H7 (cell line): ENCODE data around the gene CCDC112. TPM values are rescaled to one million over a fixed set of nuclear protein-coding genes. Genes with fewer than 3 reads are reported as not detected.
"Not testable (repeated sequence)": the region's sequence is repeated elsewhere in the genome, so short reads cannot be mapped to it uniquely, and the experiment has no call there.

ENCODE experiments used
- DNase-seq: peaks from one replicate; pipeline ENCODE4 v3.0.0; 2012
- H3K27me3 ChIP-seq: 2 replicates; pipeline ENCODE4 v1.6.0; 2011; ENCODE audit warnings: mild to moderate bottlenecking, low read length; ENCODE audit not compliant: control insufficient read depth, insufficient read depth
- H3K36me3 ChIP-seq: replicated peaks from 2 replicates; pipeline ENCODE4 v1.5.1; 2011; ENCODE audit warnings: low read length; ENCODE audit not compliant: control insufficient read depth, insufficient read depth
- H3K4me3 ChIP-seq: 2 replicates; pipeline ENCODE4 v1.5.1; 2011; ENCODE audit warnings: low read depth, mild to moderate bottlenecking, control low read depth, low read length, moderate library complexity; ENCODE audit not compliant: insufficient read depth
- total RNA-seq: library from RNA; depleted of rRNA; stranded (reverse); fragments of >200 nt; shearing (Covaris generic); gene quantifications from 2 replicates; pipeline ENCODE4 v1.2.3, GENCODE V29; 2014; rRNA removed

Gene CCDC112
- total RNA-seq, 1 experiment from 2014 or later: 5.1 TPM

- no peaks in the 10 kb centered on the region; the same call in 1 of the 2 replicates for H3K36me3 ChIP-seq
- DNase-seq: peak; percentile 22
- H3K4me3 ChIP-seq: peak overlapping the region; percentile 84
- H3K27me3 ChIP-seq: no peaks in the 10 kb centered on the region
These were observed 34.5 kb downstream of the CCDC112 start for GRCh38 chr5:115262011-115262320.

- no peak overlapping the region for H3K4me3 ChIP-seq
- no peaks in the 10 kb centered on the region for H3K27me3 ChIP-seq
- no peak for DNase-seq
- H3K36me3 ChIP-seq: no peaks in the 10 kb centered on the region
These were observed 36.2 kb downstream of the CCDC112 start for GRCh38 chr5:115260248-115260647.

- H3K4me3 ChIP-seq: no peak overlapping the region
- no peak for DNase-seq
- no peaks in the 10 kb centered on the region for H3K36me3 ChIP-seq
- H3K27me3 ChIP-seq: no peaks in the 10 kb centered on the region
These were observed 38.5 kb downstream of the CCDC112 start for GRCh38 chr5:115257981-115258380.

GRCh38 chr5:115249379-115249778 lies 47.1 kb downstream of the CCDC112 start:
- not testable (repeated sequence) for H3K27me3 ChIP-seq, H3K36me3 ChIP-seq, DNase-seq, H3K4me3 ChIP-seq

- Histone ChIP-seq H3K4me3 (no peak overlapping the region), H3K36me3 (no peaks in the 10 kb centered on the region; the same call in 1 of the 2 replicates), H3K27me3 (no peaks in the 10 kb centered on the region)
- DNase-seq: peak; percentile 30
These were observed 50.0 kb downstream of the CCDC112 start for GRCh38 chr5:115246361-115246991.

GRCh38 chr5:115243412-115243811 lies 53.0 kb downstream of the CCDC112 start:
- DNase-seq: no peak
- H3K27me3 ChIP-seq: no peaks in the 10 kb centered on the region
- no peak overlapping the region for H3K4me3 ChIP-seq
- H3K36me3 ChIP-seq: peaks cover 4% of the 10 kb centered on the region

GRCh38 chr5:115241881-115242642 lies 54.4 kb downstream of the CCDC112 start:
- Histone ChIP-seq H3K4me3 (no peak overlapping the region), H3K36me3 (peaks cover 4% of the 10 kb centered on the region), H3K27me3 (no peaks in the 10 kb centered on the region; the same call in 1 of the 2 replicates)
- no peak for DNase-seq

GRCh38 chr5:115237066-115237465 lies 59.4 kb downstream of the CCDC112 start:
- no peaks in the 10 kb centered on the region; the same call in 1 of the 2 replicates for H3K27me3 ChIP-seq
- H3K36me3 ChIP-seq: peaks cover 4% of the 10 kb centered on the region
- H3K4me3 ChIP-seq: no peak overlapping the region
- no peak for DNase-seq

- H3K27me3 ChIP-seq: no peaks in the 10 kb centered on the region; the same call in 1 of the 2 replicates
- no peak for DNase-seq
- no peak overlapping the region for H3K4me3 ChIP-seq
- peaks cover 4% of the 10 kb centered on the region for H3K36me3 ChIP-seq
These were observed 59.9 kb downstream of the CCDC112 start for GRCh38 chr5:115236599-115236998.

GRCh38 chr5:115231598-115231997 lies 64.9 kb downstream of the CCDC112 start:
- Histone ChIP-seq H3K36me3 (no peaks in the 10 kb centered on the region; the same call in 1 of the 2 replicates), H3K27me3 (no peaks in the 10 kb centered on the region), H3K4me3 (no peak overlapping the region)
- DNase-seq: no peak

- H3K4me3 ChIP-seq: no peak overlapping the region
- DNase-seq: no peak
- H3K27me3 ChIP-seq: no peaks in the 10 kb centered on the region
- H3K36me3 ChIP-seq: no peaks in the 10 kb centered on the region; the same call in 1 of the 2 replicates
These were observed 66.8 kb downstream of the CCDC112 start for GRCh38 chr5:115229606-115230005.

GRCh38 chr5:115227281-115227680 lies 69.2 kb downstream of the CCDC112 start:
- Histone ChIP-seq H3K4me3 (no peak overlapping the region), H3K27me3 (no peaks in the 10 kb centered on the region), H3K36me3 (no peaks in the 10 kb centered on the region; the same call in 1 of the 2 replicates)
- no peak for DNase-seq

Other genes starting within 250 kb of the CCDC112 start
- gene TRIM36, start 126.7 kb downstream of the CCDC112 start, total RNA-seq: 10.5 and 11.7 TPM in 2 replicates
- 7.6 and 12.3 TPM in 2 replicates for gene PGGT1B, start 33.8 kb downstream of the CCDC112 start, total RNA-seq
- gene FEM1C, start 248.1 kb upstream of the CCDC112 start, total RNA-seq: 8.7 and 11.0 TPM in 2 replicates